H7 (cell line): Measurements from ENCODE around the gene NFIA. TPM values are rescaled to one million over a fixed set of nuclear protein-coding genes. Genes with fewer than 3 reads are reported as not detected.
"Not testable (repeated sequence)": the region's sequence is repeated elsewhere in the genome, so short reads cannot be mapped to it uniquely, and the experiment has no call there.

Experiments
- DNase-seq: peaks from one replicate; pipeline ENCODE4 v3.0.0; 2012
- H3K27me3 ChIP-seq: 2 replicates; pipeline ENCODE4 v1.6.0; 2011; ENCODE audit warnings: mild to moderate bottlenecking, low read length; ENCODE audit not compliant: control insufficient read depth, insufficient read depth
- H3K36me3 ChIP-seq: replicated peaks from 2 replicates; pipeline ENCODE4 v1.5.1; 2011; ENCODE audit warnings: low read length; ENCODE audit not compliant: control insufficient read depth, insufficient read depth
- H3K4me3 ChIP-seq: 2 replicates; pipeline ENCODE4 v1.5.1; 2011; ENCODE audit warnings: low read depth, mild to moderate bottlenecking, control low read depth, low read length, moderate library complexity; ENCODE audit not compliant: insufficient read depth
- total RNA-seq: library from RNA; depleted of rRNA; stranded (reverse); fragments of >200 nt; shearing (Covaris generic); gene quantifications from 2 replicates; pipeline ENCODE4 v1.2.3, GENCODE V29; 2014

NFIA gene
- total RNA-seq, 1 experiment from 2014 or later: 11.3 TPM

GRCh38 chr1:61053712-61054600, 28.4 kb upstream of the NFIA start:
- peaks cover 66% of the 10 kb centered on the region for H3K27me3 ChIP-seq
- peak overlapping the region; percentile 38 for H3K4me3 ChIP-seq

GRCh38 chr1:61054601-61054993, 27.8 kb upstream of the NFIA start:
- H3K27me3 ChIP-seq: peaks cover 66% of the 10 kb centered on the region
- no peak overlapping the region; the same call in none of the 2 replicates for H3K4me3 ChIP-seq
- peak; percentile 51 for DNase-seq

More at GRCh38 chr1:61053712-61054600, 28.4 kb upstream of the NFIA start:
- H3K36me3 ChIP-seq: no peaks in the 10 kb centered on the region
- DNase-seq: peak; percentile 80

GRCh38 chr1:61055110-61055614, 27.2 kb upstream of the NFIA start:
- DNase-seq: no peak
- H3K36me3 ChIP-seq: no peaks in the 10 kb centered on the region
- H3K4me3 ChIP-seq: no peak overlapping the region
- peaks cover 66% of the 10 kb centered on the region for H3K27me3 ChIP-seq

More at GRCh38 chr1:61054601-61054993, 27.8 kb upstream of the NFIA start:
- no peaks in the 10 kb centered on the region for H3K36me3 ChIP-seq

- no peaks in the 10 kb centered on the region for H3K36me3 ChIP-seq
- peaks cover 64% of the 10 kb centered on the region for H3K27me3 ChIP-seq
- no peak for DNase-seq
- no peak overlapping the region for H3K4me3 ChIP-seq
These were observed 26.2 kb upstream of the NFIA start for GRCh38 chr1:61056196-61056572.

GRCh38 chr1:61056573-61057439, 25.6 kb upstream of the NFIA start:
- peaks cover 57% of the 10 kb centered on the region for H3K27me3 ChIP-seq
- no peak for DNase-seq

GRCh38 chr1:61058483-61059245, 23.7 kb upstream of the NFIA start:
- Histone ChIP-seq H3K27me3 (peaks cover 39% of the 10 kb centered on the region), H3K36me3 (no peaks in the 10 kb centered on the region), H3K4me3 (no peak overlapping the region)
- DNase-seq: no peak

More at GRCh38 chr1:61056573-61057439, 25.6 kb upstream of the NFIA start:
- Histone ChIP-seq H3K4me3 (peak overlapping the region; percentile 47), H3K36me3 (no peaks in the 10 kb centered on the region)

- not testable (repeated sequence) for DNase-seq, H3K36me3 ChIP-seq, H3K4me3 ChIP-seq, H3K27me3 ChIP-seq
These were observed 20.8 kb upstream of the NFIA start for GRCh38 chr1:61061601-61062000.

- no peak for DNase-seq
- Histone ChIP-seq H3K4me3 (no peak overlapping the region), H3K27me3 (no peaks in the 10 kb centered on the region), H3K36me3 (no peaks in the 10 kb centered on the region)
These were observed 17.7 kb upstream of the NFIA start for GRCh38 chr1:61064673-61065072.

- no peak overlapping the region for H3K4me3 ChIP-seq
- no peak for DNase-seq
- no peaks in the 10 kb centered on the region for H3K27me3 ChIP-seq
These were observed 14.8 kb upstream of the NFIA start for GRCh38 chr1:61067446-61068019.

GRCh38 chr1:61070054-61070453, 12.3 kb upstream of the NFIA start:
- no peak for DNase-seq
- Histone ChIP-seq H3K4me3 (no peak overlapping the region), H3K36me3 (no peaks in the 10 kb centered on the region), H3K27me3 (no peaks in the 10 kb centered on the region)

More at GRCh38 chr1:61067446-61068019, 14.8 kb upstream of the NFIA start:
- no peaks in the 10 kb centered on the region for H3K36me3 ChIP-seq

GRCh38 chr1:61071205-61072130, 10.9 kb upstream of the NFIA start:
- no peak overlapping the region for H3K4me3 ChIP-seq
- peaks cover 2% of the 10 kb centered on the region; the same call in 1 of the 2 replicates for H3K27me3 ChIP-seq
- no peaks in the 10 kb centered on the region for H3K36me3 ChIP-seq
- DNase-seq: no peak

GRCh38 chr1:61073871-61074270, 8.5 kb upstream of the NFIA start:
- Histone ChIP-seq H3K36me3 (no peaks in the 10 kb centered on the region), H3K27me3 (peaks cover 9% of the 10 kb centered on the region), H3K4me3 (no peak overlapping the region)
- DNase-seq: no peak

- H3K36me3 ChIP-seq, DNase-seq, H3K4me3 ChIP-seq: not testable (repeated sequence)
- peaks cover 23% of the 10 kb centered on the region for H3K27me3 ChIP-seq
These were observed 6.5 kb upstream of the NFIA start for GRCh38 chr1:61075833-61076232.
